NCI-H1694 (cell line): ENCODE measurements around the gene CDO1.

Experiments
- DNase-seq: peaks from one replicate; lab custom pipeline; 2025; lab: John Stamatoyannopoulos, UW

Gene CDO1

GRCh38 chr5:115816226-115817081, at the start of gene CDO1:
Gene CDO1, minus strand, starts transcription at chr5:115816659. Its CDS starts 262 bp downstream, at chr5:115816397.
- DNase-seq, result no peak

- no peak for DNase-seq
Measured at GRCh38 chr5:115859378-115859777, 42.9 kb upstream of the CDO1 start.

GRCh38 chr5:115858396-115858795, 41.9 kb upstream of the CDO1 start:
- DNase-seq, result no peak

GRCh38 chr5:115857626-115858349, 41.3 kb upstream of the CDO1 start:
- no peak for DNase-seq

- no peak for DNase-seq
Measured at GRCh38 chr5:115857057-115857479, 40.6 kb upstream of the CDO1 start.

GRCh38 chr5:115855959-115856358, 39.5 kb upstream of the CDO1 start:
- no peak for DNase-seq

GRCh38 chr5:115854139-115854538, 37.7 kb upstream of the CDO1 start:
- DNase-seq, result no peak

GRCh38 chr5:115850744-115851416, 34.4 kb upstream of the CDO1 start:
- DNase-seq, result no peak

GRCh38 chr5:115849258-115849798, 32.9 kb upstream of the CDO1 start:
- DNase-seq, result no peak

GRCh38 chr5:115847290-115847689, 30.8 kb upstream of the CDO1 start:
- no peak for DNase-seq

GRCh38 chr5:115844321-115844817, 27.9 kb upstream of the CDO1 start:
- DNase-seq, result no peak

GRCh38 chr5:115843444-115844130, 27.1 kb upstream of the CDO1 start:
- DNase-seq, result no peak

GRCh38 chr5:115842952-115843351, 26.5 kb upstream of the CDO1 start:
- DNase-seq, result no peak

- DNase-seq, result no peak
Measured at GRCh38 chr5:115842089-115842935, 25.9 kb upstream of the CDO1 start.

- peak; percentile 75 for DNase-seq
Measured at GRCh38 chr5:115841382-115842088, 25.1 kb upstream of the CDO1 start, which contains the start of the genes AP3S1 and ATG12. Gene AP3S1, plus strand, starts transcription at chr5:115841935. Its CDS starts 103 bp downstream, at chr5:115842038. Gene ATG12, minus strand, starts transcription at chr5:115841565. Its CDS starts 13 bp downstream, at chr5:115841552.

- DNase-seq, result no peak
Measured at GRCh38 chr5:115840873-115841272, 24.4 kb upstream of the CDO1 start.

- peak; percentile 67 for DNase-seq
Measured at GRCh38 chr5:115838885-115839518, 22.5 kb upstream of the CDO1 start.

- no peak for DNase-seq
Measured at GRCh38 chr5:115835481-115835880, 19.0 kb upstream of the CDO1 start.

- DNase-seq, result no peak
Measured at GRCh38 chr5:115831163-115831768, 14.8 kb upstream of the CDO1 start.
